ENCODE data around the gene TSPAN18. TPM values are rescaled to one million over a fixed set of nuclear protein-coding genes. Genes with fewer than 3 reads are reported as not detected.

The TSPAN18 gene
- total and polyA plus RNA-seq, 11 donors = 40.0 to 151 (median 74.9) TPM

DNA sequence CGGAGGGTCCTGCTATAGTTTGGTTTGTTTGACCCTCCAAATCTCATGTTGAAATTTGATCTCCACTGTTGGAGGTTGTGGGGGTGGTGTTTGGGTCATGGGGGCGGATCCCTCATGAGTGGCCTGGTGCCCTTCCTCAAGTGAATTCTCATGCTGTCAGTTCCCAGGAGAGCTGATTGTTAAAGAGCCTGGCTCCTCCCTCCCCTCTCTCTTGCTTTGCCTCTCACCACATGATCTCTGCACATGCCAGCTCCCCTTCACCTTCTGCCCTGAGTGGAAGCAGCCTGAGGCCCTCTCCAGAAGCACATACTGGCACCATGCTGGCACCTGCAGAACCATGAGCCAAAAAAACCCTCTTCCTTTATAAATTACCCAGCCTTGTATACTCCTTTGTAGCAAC lies 7.1 kb downstream of the TSPAN18 start:
- peak; percentile 22 to 51 (median 34) for ATAC-seq
- H3K4me1 ChIP-seq = peaks cover 0 to 88% (median 52%) of the 10 kb centered on the region in 12 donors
- intact Hi-C loops (cut with DNase I) = loop anchor here in 2 of 10 donors (5.0 to 10.0 kb wide), 2 partner anchors 38 to 169 kb away; partner anchors contain the start of gene CD82 (in 1 of the 2)

DNA sequence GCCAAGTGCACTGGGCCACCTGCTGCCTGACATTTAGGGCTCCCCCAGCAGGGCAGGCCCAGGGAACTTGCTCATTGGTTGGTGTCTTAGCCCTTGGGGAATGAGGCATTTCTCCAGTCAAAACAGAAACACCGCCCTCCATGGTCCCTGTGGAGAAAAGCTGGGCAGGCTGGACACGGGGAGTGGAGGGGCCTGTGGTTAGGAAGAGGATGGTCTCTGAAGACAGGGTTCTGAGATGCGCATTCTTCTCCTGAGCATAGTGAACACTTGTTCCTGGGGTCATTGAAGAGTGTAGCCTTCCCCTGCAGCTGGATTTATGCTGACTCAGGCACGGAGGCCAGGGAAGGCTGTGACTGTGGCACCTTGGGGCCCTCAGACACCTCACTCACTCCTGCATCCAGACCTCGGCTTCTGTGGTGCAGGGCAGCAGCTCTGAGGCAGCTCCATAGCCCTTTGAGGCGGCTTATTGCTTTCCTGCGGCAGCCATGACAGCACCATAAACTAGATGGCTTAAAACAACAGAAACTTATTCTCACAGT lies 8.2 kb downstream of the TSPAN18 start:
- Histone ChIP-seq H3K9me3 (no peaks in the 10 kb centered on the region), H3K4me3 (no peak overlapping the region), H3K36me3 (peaks cover 0 to 18% (median 0%) of the 10 kb centered on the region in 9 donors), H3K27ac (peak overlapping the region in 9 of 12 donors; percentile 0 to 71 (median 30)), H3K27me3 (no peaks in the 10 kb centered on the region), H3K4me1 (peaks cover 0 to 87% (median 47%) of the 10 kb centered on the region in 12 donors)
- intact Hi-C loops (cut with DNase I) = loop anchor here in 2 of 10 donors (5.0 to 10.0 kb wide), 2 partner anchors 37 to 170 kb away; partner anchors contain the start of gene CD82 (in 1 of the 2)
- 75 to 83% (median 78%) methylated on average over 5 to 7 of the region's 7 CpGs for WGBS, 4 donors
- ATAC-seq = no peak
- no peak for TF ChIP-seq POLR2A (IDR thresholded peaks at IDR 0.05)
- TF ChIP-seq, protein P1, sequence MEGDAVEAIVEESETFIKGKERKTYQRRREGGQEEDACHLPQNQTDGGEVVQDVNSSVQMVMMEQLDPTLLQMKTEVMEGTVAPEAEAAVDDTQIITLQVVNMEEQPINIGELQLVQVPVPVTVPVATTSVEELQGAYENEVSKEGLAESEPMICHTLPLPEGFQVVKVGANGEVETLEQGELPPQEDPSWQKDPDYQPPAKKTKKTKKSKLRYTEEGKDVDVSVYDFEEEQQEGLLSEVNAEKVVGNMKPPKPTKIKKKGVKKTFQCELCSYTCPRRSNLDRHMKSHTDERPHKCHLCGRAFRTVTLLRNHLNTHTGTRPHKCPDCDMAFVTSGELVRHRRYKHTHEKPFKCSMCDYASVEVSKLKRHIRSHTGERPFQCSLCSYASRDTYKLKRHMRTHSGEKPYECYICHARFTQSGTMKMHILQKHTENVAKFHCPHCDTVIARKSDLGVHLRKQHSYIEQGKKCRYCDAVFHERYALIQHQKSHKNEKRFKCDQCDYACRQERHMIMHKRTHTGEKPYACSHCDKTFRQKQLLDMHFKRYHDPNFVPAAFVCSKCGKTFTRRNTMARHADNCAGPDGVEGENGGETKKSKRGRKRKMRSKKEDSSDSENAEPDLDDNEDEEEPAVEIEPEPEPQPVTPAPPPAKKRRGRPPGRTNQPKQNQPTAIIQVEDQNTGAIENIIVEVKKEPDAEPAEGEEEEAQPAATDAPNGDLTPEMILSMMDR (IDR thresholded peaks at IDR 0.05) = no peak
- DNase-seq = no peak

More for the DNA sequence above, 7.1 kb downstream of the TSPAN18 start:
- Histone ChIP-seq H3K27me3 (peaks cover 0 to 4% (median 0%) of the 10 kb centered on the region in 9 donors), H3K36me3 (peaks cover 0 to 18% (median 0%) of the 10 kb centered on the region in 9 donors), H3K9me3 (no peaks in the 10 kb centered on the region), H3K27ac (peak overlapping the region in 7 of 12 donors; percentile 3 to 71 (median 40)), H3K4me3 (no peak overlapping the region)
- DNase-seq = peak in 1 of 5 donors; percentile 55
- 56 to 75% (median 62%) methylated on average over 2 of the region's 2 CpGs for WGBS, 4 donors
- TF ChIP-seq, protein P1 (IDR thresholded peaks at IDR 0.05) = no peak
- TF ChIP-seq POLR2A (IDR thresholded peaks at IDR 0.05) = no peak

DNA sequence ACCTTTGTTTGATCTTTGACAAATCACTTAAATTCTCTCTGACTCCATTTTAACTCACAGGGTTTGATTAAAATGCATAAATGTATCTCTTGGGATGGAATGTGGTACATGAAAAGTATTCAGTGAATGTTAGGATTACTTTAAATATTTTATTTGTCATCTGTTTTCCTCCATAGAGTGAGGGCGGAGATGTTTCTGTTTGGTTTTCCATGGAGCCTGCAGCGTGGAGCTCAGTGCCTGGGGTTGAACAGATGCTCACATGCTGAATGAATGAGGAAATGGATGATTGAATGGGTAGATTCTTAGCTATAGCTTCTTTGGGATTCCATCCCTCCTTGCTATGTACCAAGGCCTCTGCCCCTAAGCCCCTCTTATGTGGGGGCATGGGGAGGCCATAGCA lies 10.0 kb downstream of the TSPAN18 start:
- intact Hi-C loops (cut with DNase I) = loop anchor here in 1 of 10 donors (10.0 kb wide), 1 partner anchor 172 kb away; the partner anchor contains the start of gene CD82
- Histone ChIP-seq H3K4me3 (no peak overlapping the region), H3K27ac (peak overlapping the region in 1 of 12 donors; percentile 13), H3K27me3 (no peaks in the 10 kb centered on the region), H3K4me1 (peaks cover 3 to 89% (median 50%) of the 10 kb centered on the region in 12 donors), H3K9me3 (no peaks in the 10 kb centered on the region), H3K36me3 (peaks cover 0 to 18% (median 0%) of the 10 kb centered on the region in 9 donors)
- 89 to 96% (median 91%) methylated on average over 2 of the region's 2 CpGs for WGBS, 4 donors
- TF ChIP-seq POLR2A (IDR thresholded peaks at IDR 0.05) = no peak
- TF ChIP-seq, protein P1 (IDR thresholded peaks at IDR 0.05) = no peak
- ATAC-seq (no peak), DNase-seq (no peak)

DNA sequence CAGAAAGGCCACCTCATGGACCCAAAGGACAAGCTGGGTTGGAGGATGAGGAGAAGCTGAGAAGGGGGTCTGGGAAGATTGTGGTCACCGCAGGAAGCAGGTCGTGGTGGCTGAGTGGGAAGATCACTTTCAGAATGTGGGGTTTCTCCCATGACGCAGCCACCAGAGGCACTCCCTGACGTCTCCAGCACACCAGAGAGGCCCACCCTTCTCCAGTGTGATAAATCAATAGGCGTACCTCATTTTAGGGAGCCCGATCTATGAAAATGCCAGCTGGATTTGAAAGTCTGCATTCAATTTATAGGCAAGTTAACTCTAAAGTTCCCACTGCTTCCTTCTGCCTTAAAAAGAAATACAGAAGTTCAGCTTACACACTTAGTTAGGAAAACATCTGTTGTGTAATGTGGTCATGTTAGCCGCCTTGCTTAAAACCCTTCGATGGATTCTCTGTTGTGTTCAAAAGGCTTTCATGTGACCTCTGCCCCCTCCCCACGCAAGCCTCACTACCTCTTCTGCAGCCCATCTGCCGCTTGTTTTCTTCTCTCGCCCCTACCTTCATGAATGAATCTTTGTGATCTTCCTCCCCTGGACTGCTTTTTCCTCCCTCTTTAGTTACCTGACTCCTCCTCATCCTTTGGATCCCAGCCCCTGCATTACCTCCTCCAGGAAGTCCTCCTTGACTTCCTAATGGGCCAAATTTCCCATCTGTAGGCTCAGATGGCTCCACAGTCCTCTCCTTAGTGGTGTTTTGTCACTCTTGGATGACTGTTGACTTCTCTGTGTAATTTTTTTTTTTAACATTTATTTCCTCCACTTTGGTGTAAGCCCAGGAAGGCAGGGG lies 10.7 kb downstream of the TSPAN18 start:
- H3K27ac ChIP-seq = peak overlapping the region in 2 of 12 donors; percentile 6 to 13
- H3K4me1 ChIP-seq = peaks cover 3 to 88% (median 52%) of the 10 kb centered on the region in 12 donors
- intact Hi-C loops (cut with DNase I) = loop anchor here in 1 of 10 donors (10.0 kb wide), 1 partner anchor 173 kb away; the partner anchor contains the start of gene CD82

More for the DNA sequence above, 10.7 kb downstream of the TSPAN18 start:
- Histone ChIP-seq H3K27me3 (no peaks in the 10 kb centered on the region), H3K9me3 (no peaks in the 10 kb centered on the region), H3K4me3 (no peak overlapping the region), H3K36me3 (peaks cover 0 to 18% (median 0%) of the 10 kb centered on the region in 9 donors)
- TF ChIP-seq, protein P1 (IDR thresholded peaks at IDR 0.05) = no peak
- no peak for TF ChIP-seq POLR2A (IDR thresholded peaks at IDR 0.05)
- DNase-seq = no peak
- 72 to 81% (median 77%) methylated on average over 11 of the region's 11 CpGs for WGBS, 4 donors
- ATAC-seq = no peak
